Mesenchymal stem cell (in vitro differentiated cells and primary cell): ENCODE results near the gene OR10Z1.

Source experiments
- DNase-seq: peaks from one replicate; pipeline ENCODE4 v3.0.0-alpha.2; 2013
- H2AFZ ChIP-seq: one replicate; pipeline ENCODE4 v1.6.1; 2013; ENCODE audit warnings: low read depth, mild to moderate bottlenecking, control low read depth, inconsistent platforms, low read length, moderate library complexity
- H2AK5ac ChIP-seq: 2 replicates; pipeline ENCODE4 v1.6.1; 2013; ENCODE audit warnings: low read length, moderate library complexity, mild to moderate bottlenecking, inconsistent platforms; ENCODE audit not compliant: severe bottlenecking
- H2BK120ac ChIP-seq: one replicate; pipeline ENCODE4 v1.6.1; 2013; ENCODE audit warnings: low read depth, mild to moderate bottlenecking, inconsistent platforms, low read length, moderate library complexity
- H2BK12ac ChIP-seq, 2 experiments: one replicate each; pipeline ENCODE4 v1.6.1; 2013; ENCODE audit warnings: inconsistent platforms in 2 of 2, low read length in 2 of 2, mild to moderate bottlenecking in 2 of 2, moderate library complexity in 2 of 2, control low read depth in 1 of 2
- H2BK15ac ChIP-seq: one replicate; pipeline ENCODE4 v1.6.1; 2013; ENCODE audit warnings: mild to moderate bottlenecking, low read depth, inconsistent platforms; ENCODE audit not compliant: poor library complexity, severe bottlenecking
- H2BK5ac ChIP-seq: 2 replicates; pipeline ENCODE4 v1.6.1; 2013; ENCODE audit warnings: low read depth, mild to moderate bottlenecking, low read length, control low read depth, inconsistent platforms; ENCODE audit not compliant: poor library complexity, severe bottlenecking
- H3K14ac ChIP-seq, 2 experiments: one replicate each; pipeline ENCODE4 v1.6.1; 2013; ENCODE audit warnings: inconsistent platforms in 2 of 2, low read length in 2 of 2, control low read depth in 1 of 2, mild to moderate bottlenecking in 1 of 2, moderate library complexity in 1 of 2
- H3K18ac ChIP-seq, 2 experiments: one replicate each; pipeline ENCODE4 v1.6.1; 2013; ENCODE audit warnings: inconsistent platforms in 2 of 2, low read length in 2 of 2, control low read depth in 1 of 2, low read depth in 1 of 2, mild to moderate bottlenecking in 1 of 2
- H3K23ac ChIP-seq, 2 experiments: one replicate each; pipeline ENCODE4 v1.6.1; 2013; ENCODE audit warnings: inconsistent platforms in 2 of 2, low read length in 2 of 2, mild to moderate bottlenecking in 2 of 2, moderate library complexity in 2 of 2, control low read depth in 1 of 2
- H3K27ac ChIP-seq: 2 replicates; pipeline ENCODE4 v1.5.1; 2013; ENCODE audit warnings: mild to moderate bottlenecking, moderate library complexity, low read length, control low read depth, inconsistent platforms; ENCODE audit not compliant: poor library complexity, severe bottlenecking
- H3K27me3 ChIP-seq, 2 experiments: 2 replicates each; pipeline versions ENCODE4 v1.6.1 to v1.7.0; 2013; ENCODE audit warnings: low read length in 2 of 2, mild to moderate bottlenecking in 2 of 2, moderate library complexity in 2 of 2, control low read depth in 1 of 2, inconsistent platforms in 1 of 2; ENCODE audit not compliant: control insufficient read depth in 1 of 2, insufficient read depth in 1 of 2
- H3K36me3 ChIP-seq, 2 experiments: 2 replicates each; pipeline versions ENCODE4 v1.6.1 to v1.7.0; 2013; ENCODE audit warnings: low read length in 2 of 2, control low read depth in 1 of 2, inconsistent platforms in 1 of 2, low read depth in 1 of 2, mild to moderate bottlenecking in 1 of 2; ENCODE audit not compliant: insufficient read depth in 2 of 2, control insufficient read depth in 1 of 2
- H3K4ac ChIP-seq, 2 experiments: one replicate each; pipeline ENCODE4 v1.6.1; 2013; ENCODE audit warnings: inconsistent platforms in 2 of 2, low read length in 2 of 2, mild to moderate bottlenecking in 2 of 2, moderate library complexity in 2 of 2, control low read depth in 1 of 2, low read depth in 1 of 2
- H3K4me1 ChIP-seq: 2 replicates; pipeline ENCODE4 v1.6.1; 2013; ENCODE audit warnings: low read depth, low read length, control low read depth; ENCODE audit not compliant: control insufficient read depth, insufficient read depth
- H3K4me2 ChIP-seq: 2 replicates; pipeline ENCODE4 v1.6.1; 2013; ENCODE audit warnings: low read length, mild to moderate bottlenecking, inconsistent platforms; ENCODE audit not compliant: poor library complexity, severe bottlenecking
- H3K4me3 ChIP-seq, 2 experiments: 2 replicates each; pipeline versions ENCODE4 v1.5.1 to v1.7.0; 2013; ENCODE audit warnings: low read length in 2 of 2, mild to moderate bottlenecking in 2 of 2, control low read depth in 1 of 2, low read depth in 1 of 2; ENCODE audit not compliant: insufficient read depth in 1 of 2
- H3K79me1 ChIP-seq: replicated peaks from 2 replicates; pipeline ENCODE4 v1.6.1; 2013; ENCODE audit warnings: mild to moderate bottlenecking, control low read depth, low read length, inconsistent platforms; ENCODE audit not compliant: poor library complexity, severe bottlenecking
- H3K9ac ChIP-seq: 2 replicates; pipeline ENCODE4 v1.7.0; 2013; ENCODE audit warnings: mild to moderate bottlenecking, low read length, moderate library complexity
- H3K9me3 ChIP-seq: 2 replicates; pipeline ENCODE4 v1.7.0; 2013; ENCODE audit warnings: mild to moderate bottlenecking, low read length; ENCODE audit not compliant: control insufficient read depth
- H4K8ac ChIP-seq: one replicate; pipeline ENCODE4 v1.6.1; 2013; ENCODE audit warnings: inconsistent platforms, mild to moderate bottlenecking, low read length, moderate library complexity
- H4K91ac ChIP-seq: one replicate; pipeline ENCODE4 v1.6.1; 2013; ENCODE audit warnings: mild to moderate bottlenecking, low read length, inconsistent platforms
- WGBS: methylation state at CpG from one replicate; pipeline ENCODE4 v1.1.7; 2013; ENCODE audit warnings: mixed read lengths; 5-methylcytosine and 5-hydroxymethylcytosine counted together

Gene OR10Z1

DNA sequence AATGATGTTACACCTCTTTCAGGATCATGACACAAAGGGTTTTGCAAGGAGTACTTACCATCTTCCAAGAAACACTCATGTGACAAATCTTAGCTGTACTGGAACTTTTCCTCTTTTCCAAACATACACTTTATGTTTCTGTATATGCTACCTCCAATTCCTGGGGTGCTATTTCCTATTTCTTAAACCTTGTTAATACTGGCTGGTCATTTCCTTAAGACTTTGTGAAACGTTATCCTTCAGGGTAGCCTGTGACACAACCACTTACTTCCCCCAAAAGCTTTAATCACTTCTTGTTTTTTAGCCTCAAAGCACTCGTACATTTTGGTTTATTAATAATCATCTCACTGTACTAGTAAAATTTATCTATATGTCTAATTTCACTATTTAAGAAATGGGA, 39.4 kb downstream of the OR10Z1 start:
- WGBS = 71% methylated on average over 1 of the region's 2 CpGs

DNA sequence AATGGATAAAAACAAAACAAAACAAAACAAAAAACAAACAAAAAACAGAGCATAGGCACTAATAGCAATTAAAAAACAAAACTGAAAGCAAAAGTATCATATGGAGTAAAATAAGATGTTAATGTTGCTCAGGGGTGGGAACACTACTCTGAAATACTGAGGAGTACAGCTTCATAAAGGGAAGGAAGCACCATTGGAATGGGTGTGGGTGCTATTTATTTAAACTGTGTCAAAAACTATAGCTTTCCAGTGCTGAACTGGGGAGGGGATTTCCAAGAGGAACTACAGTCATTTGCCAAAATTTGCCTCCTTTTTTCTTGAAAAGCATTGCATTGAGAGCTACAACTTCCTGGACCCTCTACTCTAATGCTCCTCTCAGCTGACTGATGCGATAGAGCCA, 41.4 kb downstream of the OR10Z1 start:
- no peak for DNase-seq
- H2BK5ac ChIP-seq = no peak overlapping the region
- H4K91ac ChIP-seq = no peak overlapping the region
- no peak overlapping the region for H3K18ac ChIP-seq
- H2BK12ac ChIP-seq = no peak overlapping the region
- H3K4me2 ChIP-seq = no peak overlapping the region
- H3K4me3 ChIP-seq = no peak overlapping the region
- H2AFZ ChIP-seq = no peak overlapping the region
- no peaks in the 10 kb centered on the region for H3K36me3 ChIP-seq
- H3K4me1 ChIP-seq = no peaks in the 10 kb centered on the region
- no peak overlapping the region for H3K4ac ChIP-seq
- no peak overlapping the region for H3K9ac ChIP-seq
- no peak overlapping the region for H3K27ac ChIP-seq
- no peak overlapping the region for H2BK120ac ChIP-seq
- no CpG with 5 or more reads among the region's 1 CpG for WGBS
- H3K79me1 ChIP-seq = no peaks in the 10 kb centered on the region
- H2BK15ac ChIP-seq = no peak overlapping the region
- no peak overlapping the region for H3K14ac ChIP-seq
- no peak overlapping the region for H3K23ac ChIP-seq
- H3K27me3 ChIP-seq = no peaks in the 10 kb centered on the region
- no peak overlapping the region for H4K8ac ChIP-seq
- no peaks in the 10 kb centered on the region for H3K9me3 ChIP-seq
- H2AK5ac ChIP-seq = no peak overlapping the region

More for the DNA sequence above, 39.4 kb downstream of the OR10Z1 start:
- H3K4me2 ChIP-seq = no peak overlapping the region
- H3K36me3 ChIP-seq = no peaks in the 10 kb centered on the region
- no peak overlapping the region for H2BK15ac ChIP-seq
- H3K4me1 ChIP-seq = no peaks in the 10 kb centered on the region
- DNase-seq = no peak
- no peak overlapping the region for H3K4me3 ChIP-seq
- H3K14ac ChIP-seq = no peak overlapping the region
- no peak overlapping the region for H2AFZ ChIP-seq
- H2AK5ac ChIP-seq = no peak overlapping the region
- no peak overlapping the region for H4K8ac ChIP-seq
- H4K91ac ChIP-seq = no peak overlapping the region
- H3K23ac ChIP-seq = no peak overlapping the region
- H3K9me3 ChIP-seq = no peaks in the 10 kb centered on the region
- no peak overlapping the region for H2BK12ac ChIP-seq
- no peak overlapping the region for H3K4ac ChIP-seq
- H3K27ac ChIP-seq = no peak overlapping the region
- no peak overlapping the region for H3K18ac ChIP-seq
- H3K79me1 ChIP-seq = no peaks in the 10 kb centered on the region
- no peaks in the 10 kb centered on the region for H3K27me3 ChIP-seq
- H2BK120ac ChIP-seq = no peak overlapping the region
- no peak overlapping the region for H2BK5ac ChIP-seq
- no peak overlapping the region for H3K9ac ChIP-seq

DNA sequence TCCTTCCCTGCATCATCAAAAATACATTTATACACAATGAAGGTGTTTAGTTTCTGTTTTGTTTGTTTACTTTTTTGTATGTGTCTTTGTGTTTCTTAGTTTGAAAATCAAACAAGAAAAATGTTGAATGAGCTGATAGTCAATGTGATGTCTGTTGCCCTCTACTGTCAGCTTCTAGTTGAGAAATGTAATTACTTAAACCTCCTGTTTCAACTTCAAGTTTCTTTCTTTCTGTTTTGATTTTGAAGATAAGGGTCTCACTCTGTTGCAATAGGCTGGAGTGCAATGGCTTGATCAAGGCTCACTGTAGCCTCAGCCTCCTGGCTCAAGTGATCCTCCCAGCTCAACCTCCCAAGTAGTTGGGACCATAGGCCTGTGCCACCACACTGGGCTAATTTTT, 44.0 kb downstream of the OR10Z1 start:
- Histone ChIP-seq H3K14ac (no peak overlapping the region), H2BK5ac (no peak overlapping the region), H3K27ac (no peak overlapping the region), H2BK120ac (no peak overlapping the region), H3K4me3 (no peak overlapping the region), H4K91ac (no peak overlapping the region), H2AFZ (no peak overlapping the region), H2AK5ac (no peak overlapping the region), H3K36me3 (no peaks in the 10 kb centered on the region), H3K4ac (no peak overlapping the region), H3K23ac (no peak overlapping the region), H2BK15ac (no peak overlapping the region), H3K79me1 (no peaks in the 10 kb centered on the region), H3K4me2 (no peak overlapping the region), H3K9ac (no peak overlapping the region), H4K8ac (no peak overlapping the region), H3K4me1 (no peaks in the 10 kb centered on the region), H2BK12ac (no peak overlapping the region), H3K27me3 (no peaks in the 10 kb centered on the region), H3K9me3 (no peaks in the 10 kb centered on the region), H3K18ac (no peak overlapping the region)
- DNase-seq = no peak

DNA sequence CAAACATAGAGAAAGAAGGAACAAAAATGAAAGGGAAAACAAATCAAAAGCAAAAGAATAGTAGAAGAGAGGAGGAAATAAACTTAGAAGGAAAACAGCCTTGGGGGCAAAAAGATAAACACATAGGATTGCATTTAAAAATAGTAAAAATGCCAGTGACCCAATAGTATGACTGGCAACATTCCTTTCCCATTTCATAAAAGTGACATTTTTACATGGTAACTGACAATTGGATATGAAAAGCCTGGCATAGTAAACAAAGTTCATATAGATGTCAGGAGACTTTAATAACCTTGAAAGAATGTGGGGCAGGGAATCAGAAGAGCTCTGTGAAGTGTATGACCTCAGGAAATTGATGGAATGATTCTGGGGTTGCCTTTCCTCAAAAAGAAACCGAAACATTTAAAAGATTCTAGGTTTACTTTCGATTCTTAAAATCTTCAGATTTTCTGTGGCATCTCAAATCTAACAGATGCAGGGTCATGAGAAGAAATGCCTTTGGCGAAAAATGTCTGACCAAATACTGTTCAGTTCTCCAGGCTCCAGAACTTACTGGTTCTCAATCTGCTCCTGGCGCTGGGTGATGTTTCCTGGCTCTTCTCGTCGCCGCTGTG, 47.8 kb downstream of the OR10Z1 start:
- Histone ChIP-seq H3K18ac (no peak overlapping the region), H3K79me1 (no peaks in the 10 kb centered on the region), H3K27me3 (no peaks in the 10 kb centered on the region), H2BK5ac (no peak overlapping the region), H3K23ac (no peak overlapping the region), H3K4me3 (peak overlapping the region in 1 of 2 experiments; percentile 18), H2BK15ac (no peak overlapping the region), H3K4ac (no peak overlapping the region), H3K9me3 (no peaks in the 10 kb centered on the region), H3K9ac (no peak overlapping the region), H4K8ac (no peak overlapping the region), H2AK5ac (no peak overlapping the region), H2AFZ (no peak overlapping the region), H3K14ac (no peak overlapping the region), H4K91ac (no peak overlapping the region), H3K27ac (no peak overlapping the region), H3K36me3 (no peaks in the 10 kb centered on the region), H3K4me2 (no peak overlapping the region), H2BK120ac (no peak overlapping the region), H2BK12ac (no peak overlapping the region), H3K4me1 (no peaks in the 10 kb centered on the region)
- no peak for DNase-seq
- WGBS = 88% methylated on average over 7 of the region's 7 CpGs
